ENCODE data around the gene LBX2. TPM values are rescaled to one million over a fixed set of nuclear protein-coding genes. Genes with fewer than 3 reads are reported as not detected.

The LBX2 gene
- total RNA-seq, 1 experiment from 2014 or later = not detected

DNA sequence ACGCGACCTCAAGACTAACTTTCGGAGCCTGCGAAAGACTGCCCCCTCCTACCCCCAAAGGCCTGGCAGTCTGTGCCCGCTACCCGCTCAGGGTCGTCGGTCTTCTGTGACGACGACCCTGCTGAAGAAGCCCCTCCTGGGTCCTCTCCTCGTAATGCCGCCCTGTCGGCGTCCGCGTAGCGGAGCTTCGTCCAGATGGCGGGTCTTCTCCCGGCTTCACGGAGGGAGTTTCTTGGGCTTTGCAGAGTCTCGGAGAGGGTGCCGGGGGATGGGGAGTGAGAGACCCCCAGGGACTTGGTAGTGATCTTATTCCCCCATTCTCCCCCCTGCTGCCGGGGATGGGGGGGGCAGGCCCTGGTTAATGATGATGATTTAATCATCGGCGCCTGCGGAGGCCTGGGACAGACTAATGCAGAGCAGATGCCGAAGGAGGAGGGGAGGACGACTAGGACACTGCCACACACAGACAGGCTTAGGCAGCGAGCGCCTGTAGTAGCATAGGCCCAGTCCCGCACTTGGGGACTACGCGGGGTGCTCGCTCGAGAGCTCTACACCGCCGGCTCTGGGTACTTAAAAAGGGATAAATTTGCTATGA, 8.6 kb upstream of the LBX2 start:
- ChIA-PET POLR2A (interaction anchor here (0.6 to 8.6 kb wide), 12 partner anchors 9 to 362 kb away, joined by 3 to 135 read pairs (median 4); partner anchors contain the start of genes AUP1, CCDC142, DQX1 and HTRA2), CTCF (interaction anchor here (1.0 to 3.5 kb wide), 3 partner anchors 11 to 79 kb away, joined by 3 to 18 read pairs (median 16); partner anchors contain the start of genes CCDC142 and TTC31)
- no peak for TF ChIP-seq CTCF (IDR thresholded peaks at IDR 0.05; ENCODE audit: unreplicated experiment)
- Mint-ChIP-seq H3K27ac (ENCODE audit: low read depth, unreplicated experiment) (peak overlapping the region; percentile 98), H3K9me3 (ENCODE audit: unreplicated experiment) (no peaks in the 10 kb centered on the region), H3K36me3 (ENCODE audit: insufficient read depth, unreplicated experiment) (peaks cover 45% of the 10 kb centered on the region), H3K27me3 (ENCODE audit: insufficient read depth, unreplicated experiment) (no peaks in the 10 kb centered on the region), H3K4me1 (ENCODE audit: insufficient read depth, unreplicated experiment) (peaks cover 28% of the 10 kb centered on the region), H3K4me3 (ENCODE audit: unreplicated experiment) (peak overlapping the region; percentile 88)
- TSS peak; percentile 78 for BruUV-seq (replicated peaks)
- peak; percentile 24 for DNase-seq (ENCODE audit: unreplicated experiment)
- intact Hi-C loops (cut with micrococcal nuclease) = loop anchor here (1.0 kb wide), 2 partner anchors 21 to 79 kb away; partner anchors contain the start of genes AUP1 and HTRA2

- CTCF ChIA-PET = interaction anchor here (1.1 to 3.5 kb wide), 5 partner anchors 13 to 79 kb away, joined by 4 to 18 read pairs (median 5); partner anchors contain the start of genes CCDC142 and TTC31
Observed at GRCh38 chr2:74507145-74507925, 7.9 kb upstream of the LBX2 start, which contains the start of gene PCGF1. Gene PCGF1, minus strand, starts transcription at chr2:74507695. Its CDS starts 27 bp downstream, at chr2:74507668.

DNA sequence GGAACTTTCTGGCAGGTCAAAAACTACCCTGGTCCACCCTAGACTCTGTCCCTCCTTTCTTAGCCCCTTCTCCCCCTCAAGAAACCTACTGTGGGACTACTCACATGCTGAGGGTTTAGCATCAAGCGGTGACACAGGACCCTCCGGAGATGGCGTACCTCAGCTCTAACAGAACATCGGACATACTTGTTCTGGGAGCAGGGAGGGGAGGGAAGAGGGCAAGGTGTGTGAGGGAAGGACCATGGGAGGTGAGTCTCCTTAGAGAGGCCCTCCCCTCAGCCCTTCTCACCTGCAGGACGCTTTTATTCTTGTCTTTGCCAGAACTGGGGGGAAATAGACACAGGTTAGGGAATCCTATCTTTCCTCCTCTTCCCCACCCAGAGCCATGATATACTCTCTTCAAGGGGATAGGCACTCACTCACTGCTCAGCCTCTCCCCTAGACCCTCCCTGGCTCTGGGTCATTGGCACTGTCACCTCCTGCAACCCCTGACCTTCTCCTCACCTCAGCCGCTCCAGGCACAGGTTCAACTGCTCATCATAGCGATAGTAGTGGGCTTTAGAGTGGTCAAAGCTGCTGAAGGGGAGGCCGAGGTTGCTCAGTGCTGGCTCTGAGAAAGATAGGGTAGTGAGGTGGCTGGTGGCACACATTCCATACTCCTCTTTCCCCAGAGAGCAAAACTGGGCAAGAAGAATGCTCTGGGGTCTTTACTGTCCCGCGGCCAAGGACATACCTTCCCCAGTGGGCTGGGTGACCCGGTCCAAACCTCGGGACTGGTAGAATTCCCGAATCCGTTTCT, 6.2 kb upstream of the LBX2 start:
- CTCF ChIA-PET = interaction anchor here (0.6 to 3.5 kb wide), 7 partner anchors 15 to 1049 kb away, joined by 3 to 18 read pairs (median 4); partner anchors contain the start of genes CCDC142 and TTC31
- peaks cover 46% of the 10 kb centered on the region for H3K36me3 Mint-ChIP-seq (ENCODE audit: insufficient read depth, unreplicated experiment)

More at GRCh38 chr2:74507145-74507925, 7.9 kb upstream of the LBX2 start, which contains the start of gene PCGF1:
- Mint-ChIP-seq H3K27ac (ENCODE audit: low read depth, unreplicated experiment) (peak within 1 kb of the TSS; percentile 98), H3K4me1 (ENCODE audit: insufficient read depth, unreplicated experiment) (peaks cover 28% of the 10 kb centered on the region), H3K36me3 (ENCODE audit: insufficient read depth, unreplicated experiment) (peaks cover 46% of the 10 kb centered on the region), H3K27me3 (ENCODE audit: insufficient read depth, unreplicated experiment) (no peaks in the 10 kb centered on the region), H3K9me3 (ENCODE audit: unreplicated experiment) (no peaks in the 10 kb centered on the region), H3K4me3 (ENCODE audit: unreplicated experiment) (peak within 1 kb of the TSS; percentile 88)
- TF ChIP-seq CTCF (IDR thresholded peaks at IDR 0.05; ENCODE audit: unreplicated experiment) = no peak
- POLR2A ChIA-PET = interaction anchor here (0.6 to 8.6 kb wide), 19 partner anchors 9 to 1264 kb away, joined by 3 to 135 read pairs (median 4); partner anchors contain the start of genes AUP1, CCDC142, DQX1 and HTRA2
- intact Hi-C loops (cut with micrococcal nuclease) = loop anchor here (1.0 kb wide), 2 partner anchors 22 to 80 kb away; partner anchors contain the start of genes AUP1 and HTRA2
- BruUV-seq (replicated peaks) = no TSS peak
- peak; percentile 98 for DNase-seq (ENCODE audit: unreplicated experiment)

More for the DNA sequence above, 6.2 kb upstream of the LBX2 start:
- Mint-ChIP-seq H3K27me3 (ENCODE audit: insufficient read depth, unreplicated experiment) (no peaks in the 10 kb centered on the region), H3K27ac (ENCODE audit: low read depth, unreplicated experiment) (no peak overlapping the region), H3K4me3 (ENCODE audit: unreplicated experiment) (peak overlapping the region; percentile 88), H3K4me1 (ENCODE audit: insufficient read depth, unreplicated experiment) (peaks cover 28% of the 10 kb centered on the region), H3K9me3 (ENCODE audit: unreplicated experiment) (no peaks in the 10 kb centered on the region)
- no peak for DNase-seq (ENCODE audit: unreplicated experiment)
- POLR2A ChIA-PET = interaction anchor here (0.6 to 8.6 kb wide), 7 partner anchors 13 to 326 kb away, joined by 3 to 135 read pairs (median 6); partner anchors contain the start of genes AUP1, DQX1, HTRA2 and RTKN
- no peak for TF ChIP-seq CTCF (IDR thresholded peaks at IDR 0.05; ENCODE audit: unreplicated experiment)
- BruUV-seq (replicated peaks) = no TSS peak
- intact Hi-C loops (cut with micrococcal nuclease) = no loop called here
